HUDEP-2 (cell line): ENCODE results near the gene WNK3.

Experiments
- DNase-seq, 76 experiments: peaks; one replicate each; lab custom pipeline; 2025; ENCODE audit not compliant: unreplicated experiment in 76 of 76; lab: John Stamatoyannopoulos, UW

The WNK3 gene

GRCh38 chrX:54246866-54247265 lies 111.0 kb downstream of the WNK3 start:
- no peak for DNase-seq

- DNase-seq, result no peak
Observed at GRCh38 chrX:54238588-54238987, 119.3 kb downstream of the WNK3 start.

GRCh38 chrX:54237014-54237413 lies 120.8 kb downstream of the WNK3 start:
- DNase-seq, result no peak

- no peak for DNase-seq
Observed at GRCh38 chrX:54230435-54231148, 127.3 kb downstream of the WNK3 start.

- peak in 2 of 76 experiments; percentile 1 to 2 for DNase-seq
Observed at GRCh38 chrX:54223581-54223980, 134.3 kb downstream of the WNK3 start.

GRCh38 chrX:54213603-54214002 lies 144.2 kb downstream of the WNK3 start:
- no peak for DNase-seq

- no peak for DNase-seq
Observed at GRCh38 chrX:54208531-54208930, 149.3 kb downstream of the WNK3 start.

GRCh38 chrX:54198262-54198661 lies 159.6 kb downstream of the WNK3 start:
- no peak for DNase-seq

GRCh38 chrX:54194982-54195588 lies 162.8 kb downstream of the WNK3 start:
- no peak for DNase-seq

- no peak for DNase-seq
Observed at GRCh38 chrX:54193085-54193821, 164.6 kb downstream of the WNK3 start.

- no peak for DNase-seq
Observed at GRCh38 chrX:54184474-54184873, 173.4 kb downstream of the WNK3 start.

- DNase-seq, result peak in 68 of 76 experiments; percentile 2 to 74 (median 52)
Observed at GRCh38 chrX:54182864-54183613, 174.8 kb downstream of the WNK3 start, which contains the start of gene FAM120C. Gene FAM120C (minus strand): TSS chrX:54183254. CDS start chrX:54183198, 56 bp downstream.

GRCh38 chrX:54182194-54182863 lies 175.5 kb downstream of the WNK3 start:
- peak in 60 of 76 experiments; percentile 0 to 50 (median 26) for DNase-seq

GRCh38 chrX:54181202-54181953 lies 176.5 kb downstream of the WNK3 start:
- no peak for DNase-seq

GRCh38 chrX:54180403-54180802 lies 177.4 kb downstream of the WNK3 start:
- DNase-seq, result no peak

GRCh38 chrX:54178100-54178940 lies 179.5 kb downstream of the WNK3 start:
- no peak for DNase-seq

- DNase-seq, result no peak
Observed at GRCh38 chrX:54177306-54177705, 180.5 kb downstream of the WNK3 start.

- DNase-seq, result no peak
Observed at GRCh38 chrX:54173791-54174190, 184.1 kb downstream of the WNK3 start.

- no peak for DNase-seq
Observed at GRCh38 chrX:54172455-54172854, 185.4 kb downstream of the WNK3 start.
